ENCODE results near the gene PRRX2. TPM values are rescaled to one million over a fixed set of nuclear protein-coding genes. Genes with fewer than 3 reads are reported as not detected.
A peak's percentile ranks its signal among the peaks of the same experiment; 100 is the strongest.

The PRRX2 gene
- total and polyA plus RNA-seq, 9 of the 15 experiments (the other 6 are each of a cell fraction or from before 2014, with no cell fraction given), result 0.21 TPM; not detected in 8

DNA sequence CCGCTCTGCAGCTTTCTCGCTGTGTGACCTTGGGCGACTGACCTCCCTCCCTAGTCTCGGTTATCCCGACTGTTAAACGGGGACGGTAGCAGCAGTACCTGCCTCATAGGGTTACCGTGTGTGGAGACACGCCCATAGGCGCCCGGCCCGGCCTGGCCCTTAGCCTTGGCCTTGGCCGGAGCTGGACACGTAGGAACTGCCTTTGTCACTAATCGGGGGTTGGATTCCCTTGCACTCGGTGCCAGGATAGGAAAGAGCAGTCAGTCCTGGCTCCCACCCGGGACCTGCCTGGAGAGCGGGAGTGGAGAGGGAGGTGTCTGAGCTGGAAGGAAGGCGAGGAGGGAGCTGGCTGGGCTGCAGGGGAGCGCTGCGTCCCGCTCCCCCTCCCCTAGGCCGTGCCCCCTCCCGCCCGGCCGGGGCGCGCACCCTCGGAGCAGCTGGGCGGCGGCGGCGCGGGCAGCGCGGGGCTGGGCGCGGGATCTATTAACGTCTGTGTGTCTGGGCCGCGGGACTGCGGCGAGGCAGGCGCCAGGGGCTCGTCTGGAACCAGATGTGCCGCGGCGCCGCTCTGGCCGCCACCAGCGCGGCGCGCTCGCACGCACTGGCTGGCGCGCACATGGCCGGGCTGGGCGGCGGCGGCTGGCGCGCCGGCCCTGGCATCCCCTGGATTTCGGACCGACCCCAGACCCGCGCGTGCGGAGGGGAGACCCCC lies 31.7 kb downstream of the PRRX2 start:
- POLR2A ChIA-PET, result interaction anchor here (0.7 to 1.8 kb wide), 7 partner anchors 8 to 1237 kb away, joined by 3 to 5 read pairs (median 4); no protein-coding TSS in a partner anchor
- ATAC-seq (peak; percentile 22; the same call in 1 of the 3 replicates), DNase-seq (ENCODE audit: extremely low read depth in 1 of 4, low spot score in 3 of 4) (peak in 2 of 4 experiments; percentile 51 to 53), FAIRE-seq (no peak)
- H3K9me1 ChIP-seq (ENCODE audit: control insufficient read depth, insufficient read depth, low read length), result no peaks in the 10 kb centered on the region
- no peaks in the 10 kb centered on the region for H3K79me2 ChIP-seq (ENCODE audit: control insufficient read depth, insufficient read depth, low read length)
- peaks cover 0 to 14% of the 10 kb centered on the region in 2 experiments; a peak in 2 of 5 replicates for H3K4me1 ChIP-seq (replicated peaks in 1 of 2; ENCODE audit: control insufficient read depth in 2 of 2, insufficient read depth in 2 of 2, low read length in 2 of 2)
- no peaks in the 10 kb centered on the region for H3K9me3 ChIP-seq (replicated peaks; ENCODE audit: control insufficient read depth, insufficient read depth, low read depth, low read length)
- intact Hi-C loops (cut with micrococcal nuclease), result loop anchor here (5.0 kb wide), 1 partner anchor 55 kb away; the partner anchor contains the start of gene ASB6
- in situ Hi-C loops (cut with MboI), result no loop called here
- H3K9ac ChIP-seq (ENCODE audit: insufficient read depth in 1 of 2, low read depth in 2 of 2, low read length in 2 of 2), result peak overlapping the region in 1 of 2 experiments; percentile 61; a peak in 2 of 4 replicates
- H3K4me3 ChIP-seq, result no peak overlapping the region
- H3K4me2 ChIP-seq (ENCODE audit: insufficient read depth, low read length), result no peak overlapping the region
- CTCF ChIA-PET (ENCODE audit: low intra/inter-chr PET ratio), result no interaction called here
- H4K20me1 ChIP-seq (replicated peaks; ENCODE audit: control insufficient read depth, insufficient read depth, low read length), result 0 out of 2 replicates have a peak, but pooled peaks cover 8% of the 10 kb centered on the region
- no peak overlapping the region for H2AFZ ChIP-seq (ENCODE audit: low read depth, low read length)
- no peak overlapping the region for H3K27ac ChIP-seq (ENCODE audit: extremely low read depth, low read depth, low read length)
- H3K27me3 ChIP-seq (ENCODE audit: control insufficient read depth in 2 of 2, insufficient read depth in 2 of 2, low read length in 2 of 2), result peaks cover 65 to 83% of the 10 kb centered on the region in 2 experiments
- H3K36me3 ChIP-seq (ENCODE audit: control insufficient read depth, insufficient read depth, low read length), result no peaks in the 10 kb centered on the region
- no TSS peak for BruUV-seq (replicated peaks)
- 21% methylated on average over 54 of the region's 71 CpGs for WGBS (ENCODE audit: insufficient coverage, low coverage, missing lambda C conversion rate)
- TF ChIP-seq, protein P1, sequence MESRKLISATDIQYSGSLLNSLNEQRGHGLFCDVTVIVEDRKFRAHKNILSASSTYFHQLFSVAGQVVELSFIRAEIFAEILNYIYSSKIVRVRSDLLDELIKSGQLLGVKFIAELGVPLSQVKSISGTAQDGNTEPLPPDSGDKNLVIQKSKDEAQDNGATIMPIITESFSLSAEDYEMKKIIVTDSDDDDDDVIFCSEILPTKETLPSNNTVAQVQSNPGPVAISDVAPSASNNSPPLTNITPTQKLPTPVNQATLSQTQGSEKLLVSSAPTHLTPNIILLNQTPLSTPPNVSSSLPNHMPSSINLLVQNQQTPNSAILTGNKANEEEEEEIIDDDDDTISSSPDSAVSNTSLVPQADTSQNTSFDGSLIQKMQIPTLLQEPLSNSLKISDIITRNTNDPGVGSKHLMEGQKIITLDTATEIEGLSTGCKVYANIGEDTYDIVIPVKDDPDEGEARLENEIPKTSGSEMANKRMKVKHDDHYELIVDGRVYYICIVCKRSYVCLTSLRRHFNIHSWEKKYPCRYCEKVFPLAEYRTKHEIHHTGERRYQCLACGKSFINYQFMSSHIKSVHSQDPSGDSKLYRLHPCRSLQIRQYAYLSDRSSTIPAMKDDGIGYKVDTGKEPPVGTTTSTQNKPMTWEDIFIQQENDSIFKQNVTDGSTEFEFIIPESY (CRISPR knock-in tag; IDR thresholded peaks at IDR 0.05), result peak; percentile 70; the same call in 1 of the 2 replicates
- TF ChIP-seq, protein P2, sequence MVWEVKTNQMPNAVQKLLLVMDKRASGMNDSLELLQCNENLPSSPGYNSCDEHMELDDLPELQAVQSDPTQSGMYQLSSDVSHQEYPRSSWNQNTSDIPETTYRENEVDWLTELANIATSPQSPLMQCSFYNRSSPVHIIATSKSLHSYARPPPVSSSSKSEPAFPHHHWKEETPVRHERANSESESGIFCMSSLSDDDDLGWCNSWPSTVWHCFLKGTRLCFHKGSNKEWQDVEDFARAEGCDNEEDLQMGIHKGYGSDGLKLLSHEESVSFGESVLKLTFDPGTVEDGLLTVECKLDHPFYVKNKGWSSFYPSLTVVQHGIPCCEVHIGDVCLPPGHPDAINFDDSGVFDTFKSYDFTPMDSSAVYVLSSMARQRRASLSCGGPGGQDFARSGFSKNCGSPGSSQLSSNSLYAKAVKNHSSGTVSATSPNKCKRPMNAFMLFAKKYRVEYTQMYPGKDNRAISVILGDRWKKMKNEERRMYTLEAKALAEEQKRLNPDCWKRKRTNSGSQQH (CRISPR knock-in tag; IDR thresholded peaks at IDR 0.05), result no peak
- TF ChIP-seq ESRRA (IDR thresholded peaks at IDR 0.05; ENCODE audit: borderline replicate concordance, low read depth), result peak; percentile 73

All from K562 (cell line).